NB4 (cell line): ENCODE measurements around the gene MOB2.

ENCODE experiments used
- CTCF ChIP-seq: IDR thresholded peaks from one replicate; pipeline ENCODE4 v1.5.1; 2012; ENCODE audit warnings: low read depth, low read length
- MAX ChIP-seq: IDR thresholded peaks from 2 replicates; pipeline ENCODE4 v1.6.1; 2011; ENCODE audit warnings: low read depth, low read length
- POLR2A ChIP-seq: IDR thresholded peaks from 2 replicates; pipeline ENCODE4 v1.6.1; 2011; ENCODE audit warnings: mild to moderate bottlenecking; ENCODE audit not compliant: insufficient read length; ENCODE audit errors: extremely low read depth

GRCh38 chr11:1498262-1498661, 11.7 kb upstream of the MOB2 start:
- TF ChIP-seq POLR2A (no peak), CTCF (no peak), MAX (no peak)
